IMR-90 (cell line): ENCODE data around the gene FRYL. TPM values are rescaled to one million over a fixed set of nuclear protein-coding genes. Genes with fewer than 3 reads are reported as not detected.

Experiments used
- ATAC-seq: fragments of 200-7000 bp; cut with Tn5 transposase; 2 replicates; pipeline ENCODE4 v1.9.1; 2020; ENCODE audit warnings: low read depth, mild to moderate bottlenecking, moderate library complexity
- BruUV-seq: library from RNA; stranded (reverse); fragments of 400-500 nt; replicated peaks from 2 replicates; lab custom pipeline; 2021; lab: Mats Ljungman, UMichigan
- CTCF ChIA-PET: fragments of 300-600 bp; formaldehyde crosslinking; extraction: SDS; loops from one replicate; lab custom pipeline; 2021; ENCODE audit warnings: antibody characterized with exemption; lab: Yijun Ruan, JAX
- POLR2A ChIA-PET: fragments of 300-600 bp; sonication (Branson Sonifier 250); formaldehyde crosslinking; loops from one replicate; lab custom pipeline; 2022; ENCODE audit warnings: antibody characterized with exemption; ENCODE audit not compliant: unreplicated experiment; lab: Charles Lee
- DNase-seq: peaks from one replicate; pipeline ENCODE4 v3.0.0; 2013
- H2AFZ ChIP-seq: replicated peaks from 2 replicates; pipeline ENCODE3; 2013; ENCODE audit warnings: low read length, mild to moderate bottlenecking; ENCODE audit not compliant: poor library complexity
- H2AK5ac ChIP-seq: 2 replicates; pipeline ENCODE4 v1.6.1; 2013; ENCODE audit warnings: low read depth, low read length, inconsistent platforms
- H2AK9ac ChIP-seq: replicated peaks from 2 replicates; pipeline ENCODE3; 2013; ENCODE audit warnings: mild to moderate bottlenecking, low read depth, low read length, moderate library complexity; ENCODE audit not compliant: poor library complexity
- H2BK120ac ChIP-seq: 2 replicates; pipeline ENCODE4 v1.6.1; 2013; ENCODE audit warnings: low read depth, low read length, inconsistent platforms
- H2BK15ac ChIP-seq: 3 replicates; pipeline ENCODE4 v1.6.1; 2013; ENCODE audit warnings: low read depth, low read length, inconsistent platforms
- H2BK20ac ChIP-seq: 2 replicates; pipeline ENCODE4 v1.6.1; 2013; ENCODE audit warnings: low read depth, mild to moderate bottlenecking, inconsistent platforms, low read length, moderate library complexity
- H2BK5ac ChIP-seq: 2 replicates; pipeline ENCODE4 v1.6.1; 2013; ENCODE audit warnings: mild to moderate bottlenecking, low read depth, low read length, inconsistent platforms; ENCODE audit not compliant: poor library complexity, severe bottlenecking
- H3K14ac ChIP-seq: replicated peaks from 2 replicates; pipeline ENCODE4 v1.6.1; 2013; ENCODE audit warnings: low read depth, low read length, inconsistent platforms
- H3K18ac ChIP-seq: 2 replicates; pipeline ENCODE4 v1.6.1; 2013; ENCODE audit warnings: low read depth, low read length, control low read depth
- H3K23ac ChIP-seq: 2 replicates; pipeline ENCODE4 v1.6.1; 2013; ENCODE audit warnings: low read depth, low read length, inconsistent platforms
- H3K27ac ChIP-seq: 2 replicates; pipeline ENCODE4 v1.5.1; 2013; ENCODE audit warnings: mild to moderate bottlenecking, control low read depth, low read length; ENCODE audit not compliant: insufficient read depth
- H3K27me3 ChIP-seq: 2 replicates; pipeline ENCODE4 v1.6.1; 2013; ENCODE audit warnings: low read length; ENCODE audit not compliant: control insufficient read depth, insufficient read depth
- H3K36me3 ChIP-seq: 2 replicates; pipeline ENCODE4 v1.6.1; 2013; ENCODE audit warnings: low read length, mixed read lengths; ENCODE audit not compliant: control insufficient read depth, insufficient read depth
- H3K4ac ChIP-seq: 2 replicates; pipeline ENCODE4 v1.6.1; 2013; ENCODE audit warnings: low read depth, low read length, inconsistent platforms
- H3K4me1 ChIP-seq: 2 replicates; pipeline ENCODE4 v1.6.1; 2013; ENCODE audit warnings: low read length, mixed read lengths; ENCODE audit not compliant: control insufficient read depth, insufficient read depth
- H3K4me2 ChIP-seq: 2 replicates; pipeline ENCODE4 v1.6.1; 2013; ENCODE audit warnings: low read depth, mild to moderate bottlenecking, control low read depth, low read length, moderate library complexity
- H3K4me3 ChIP-seq: 2 replicates; pipeline ENCODE4 v1.5.1; 2013; ENCODE audit warnings: low read depth, mild to moderate bottlenecking, control low read depth, low read length, moderate library complexity; ENCODE audit not compliant: insufficient read depth
- H3K56ac ChIP-seq: 2 replicates; pipeline ENCODE4 v1.6.1; 2013; ENCODE audit warnings: low read length, inconsistent platforms; ENCODE audit not compliant: insufficient read depth; ENCODE audit errors: extremely low read depth
- H3K79me1 ChIP-seq, 2 experiments: 2 replicates each; pipeline ENCODE4 v1.6.1; 2013; ENCODE audit warnings: low read length in 2 of 2, inconsistent platforms in 1 of 2, low read depth in 1 of 2
- H3K9ac ChIP-seq: 2 replicates; pipeline ENCODE4 v1.6.1; 2013; ENCODE audit warnings: low read depth, low read length, control low read depth
- H3K9me1 ChIP-seq: 2 replicates; pipeline ENCODE4 v1.6.1; 2013; ENCODE audit warnings: low read length, inconsistent platforms; ENCODE audit not compliant: insufficient read depth
- H3K9me3 ChIP-seq: 2 replicates; pipeline ENCODE4 v1.6.1; 2013; ENCODE audit warnings: low read length; ENCODE audit not compliant: control insufficient read depth, insufficient read depth
- H4K20me1 ChIP-seq: 2 replicates; pipeline ENCODE4 v1.6.1; 2013; ENCODE audit warnings: low read length, inconsistent platforms; ENCODE audit not compliant: insufficient read depth
- H4K5ac ChIP-seq: 2 replicates; pipeline ENCODE4 v1.6.1; 2013; ENCODE audit warnings: mild to moderate bottlenecking, low read depth, low read length, control low read depth
- H4K8ac ChIP-seq, 2 experiments: 2 replicates each; pipeline ENCODE4 v1.6.1; 2013; ENCODE audit warnings: low read depth in 2 of 2, low read length in 2 of 2, control low read depth in 1 of 2, inconsistent platforms in 1 of 2
- H4K91ac ChIP-seq: 2 replicates; pipeline ENCODE4 v1.6.1; 2013; ENCODE audit warnings: low read depth, low read length, inconsistent platforms; ENCODE audit not compliant: insufficient read depth
- BHLHE40 ChIP-seq: fragments of 150-350 bp; IDR thresholded peaks from 2 replicates; pipeline ENCODE4 v1.6.1; 2016; ENCODE audit warnings: mild to moderate bottlenecking, low read depth, low read length
- CEBPB ChIP-seq: IDR thresholded peaks from 2 replicates; pipeline ENCODE4 v1.6.1; 2012; ENCODE audit warnings: low read depth, low read length, improper control_type of control experiment
- CHD1 ChIP-seq: IDR thresholded peaks from 2 replicates; pipeline ENCODE4 v1.6.1; 2012; ENCODE audit warnings: low read depth, low read length, improper control_type of control experiment
- FOS ChIP-seq: fragments of 150-350 bp; IDR thresholded peaks from 2 replicates; pipeline ENCODE4 v1.6.1; 2016; ENCODE audit warnings: low read depth, low read length
- MAZ ChIP-seq: IDR thresholded peaks from 2 replicates; pipeline ENCODE4 v1.6.1; 2012; ENCODE audit warnings: low read depth, mild to moderate bottlenecking, low read length, improper control_type of control experiment, moderate library complexity, borderline replicate concordance
- MXI1 ChIP-seq: IDR thresholded peaks from 2 replicates; pipeline ENCODE4 v1.6.1; 2012; ENCODE audit warnings: low read depth, mild to moderate bottlenecking, low read length, moderate library complexity, borderline replicate concordance
- POLR2A ChIP-seq: IDR thresholded peaks from 2 replicates; pipeline ENCODE4 v1.6.1; 2012; ENCODE audit warnings: mild to moderate bottlenecking, low read depth, low read length
- RAD21 ChIP-seq: IDR thresholded peaks from 2 replicates; pipeline ENCODE4 v1.6.1; 2012; ENCODE audit warnings: low read length, improper control_type of control experiment
- RCOR1 ChIP-seq: IDR thresholded peaks from 2 replicates; pipeline ENCODE4 v1.6.1; 2012; ENCODE audit warnings: mild to moderate bottlenecking, low read length, improper control_type of control experiment; ENCODE audit not compliant: insufficient replicate concordance
- RFX5 ChIP-seq: IDR thresholded peaks from 2 replicates; pipeline ENCODE4 v1.8.0; 2012; ENCODE audit warnings: low read depth, mild to moderate bottlenecking, low read length, moderate library complexity
- WGBS, 2 experiments: methylation state at CpG; one replicate each; pipeline versions ENCODE4 v1.1.5 to v1.1.7; 2013; ENCODE audit warnings: missing lambda C conversion rate in 2 of 2; ENCODE audit not compliant: insufficient read length in 1 of 2; ENCODE audit errors: extremely low coverage in 2 of 2; 5-methylcytosine and 5-hydroxymethylcytosine counted together
- dilution Hi-C: fragments of 300-500 bp; cut with HindIII; formaldehyde crosslinking; loops from one replicate; pipeline ENCODE4 v1.14.3; 2018; ENCODE audit warnings: low sequenced_read_pairs; ENCODE audit not compliant: unreplicated experiment
- in situ Hi-C: fragments of 300-500 bp; cut with MboI; formaldehyde crosslinking; loops from 3 replicates; pipeline ENCODE4 v1.14.3; 2019; ENCODE audit warnings: low sequenced_read_pairs, inconsistent platforms, mixed read lengths
- intact Hi-C: fragments of 100-400 bp; cut with micrococcal nuclease; formaldehyde crosslinking; loops from 2 replicates; pipeline ENCODE4 v1.10.0; 2022
- polyA plus RNA-seq, 3 experiments: library from polyadenylated mRNA; depleted of rRNA; stranded (reverse); fragments of >200 nt; gene quantifications; 2 replicates each; pipeline ENCODE4 v1.2.3, GENCODE V29; 2012; ENCODE audit warnings: low replicate concordance in 1 of 3
- total RNA-seq: library from RNA; depleted of rRNA; stranded (reverse); fragments of >200 nt; gene quantifications from 2 replicates; pipeline ENCODE4 v1.2.3, GENCODE V29; 2012
- TF ChIP-seq, protein P1 (sequence below): fragments of 150-350 bp; IDR thresholded peaks from 2 replicates; pipeline ENCODE4 v1.6.1; 2016; ENCODE audit warnings: low read depth, mild to moderate bottlenecking, low read length, moderate library complexity, borderline replicate concordance

The FRYL gene
- total and polyA plus RNA-seq, 2 of the 4 experiments (the other 2 are of a cell fraction), result 9.9 to 77.4 TPM

DNA sequence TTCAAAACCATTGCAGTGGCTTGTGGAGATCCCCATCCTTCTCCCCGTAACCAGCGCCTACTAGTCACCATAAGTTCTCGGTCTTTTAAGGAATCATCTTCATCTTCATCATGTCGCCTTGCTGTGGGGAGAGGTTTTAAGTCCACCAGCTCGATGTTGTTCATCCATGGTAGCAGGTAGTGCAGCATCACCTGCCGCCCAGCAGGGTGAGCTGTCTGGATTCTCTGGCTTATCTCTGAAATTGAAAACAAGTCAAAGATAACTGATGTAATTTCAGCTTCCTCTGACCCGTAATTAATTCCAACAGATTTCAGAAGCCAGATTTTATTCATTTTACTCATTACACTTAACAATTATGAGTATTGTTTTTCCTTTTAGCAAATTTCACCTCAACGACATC is 222.6 kb downstream of the FRYL start:
- Histone ChIP-seq H3K4me1 (no peaks in the 10 kb centered on the region), H3K9me1 (peaks cover 9% of the 10 kb centered on the region; the same call in 1 of the 2 replicates), H2AK9ac (peak overlapping the region; percentile 30), H2AFZ (peak overlapping the region; percentile 62), H3K27me3 (no peaks in the 10 kb centered on the region), H3K4ac (no peak overlapping the region), H2BK5ac (no peak overlapping the region), H3K9ac (no peak overlapping the region), H3K27ac (no peak overlapping the region), H3K4me2 (no peak overlapping the region), H4K8ac (no peak overlapping the region), H3K23ac (no peak overlapping the region), H3K9me3 (no peaks in the 10 kb centered on the region; the same call in 1 of the 2 replicates), H2BK20ac (no peak overlapping the region), H3K79me1 (peaks cover 3 to 6% of the 10 kb centered on the region in 2 experiments; a peak in 1 of 4 replicates), H4K5ac (no peak overlapping the region), H4K20me1 (no peaks in the 10 kb centered on the region), H3K36me3 (peaks cover 23% of the 10 kb centered on the region), H2AK5ac (no peak overlapping the region), H3K4me3 (no peak overlapping the region), H3K18ac (no peak overlapping the region), H4K91ac (no peak overlapping the region), H2BK15ac (no peak overlapping the region), H2BK120ac (no peak overlapping the region), H3K56ac (no peak overlapping the region; the same call in 1 of the 2 replicates), H3K14ac (no peak overlapping the region)
- intact Hi-C loops (no loop called here), dilution Hi-C loops (no loop called here), in situ Hi-C loops (no loop called here)
- no peak for TF ChIP-seq CHD1
- TF ChIP-seq MXI1, result no peak
- no peak for TF ChIP-seq RAD21
- no peak for TF ChIP-seq MAZ
- no peak for TF ChIP-seq POLR2A
- TF ChIP-seq RFX5, result no peak
- no peak for TF ChIP-seq BHLHE40
- TF ChIP-seq FOS, result no peak
- no peak for TF ChIP-seq CEBPB
- TF ChIP-seq, protein P1, sequence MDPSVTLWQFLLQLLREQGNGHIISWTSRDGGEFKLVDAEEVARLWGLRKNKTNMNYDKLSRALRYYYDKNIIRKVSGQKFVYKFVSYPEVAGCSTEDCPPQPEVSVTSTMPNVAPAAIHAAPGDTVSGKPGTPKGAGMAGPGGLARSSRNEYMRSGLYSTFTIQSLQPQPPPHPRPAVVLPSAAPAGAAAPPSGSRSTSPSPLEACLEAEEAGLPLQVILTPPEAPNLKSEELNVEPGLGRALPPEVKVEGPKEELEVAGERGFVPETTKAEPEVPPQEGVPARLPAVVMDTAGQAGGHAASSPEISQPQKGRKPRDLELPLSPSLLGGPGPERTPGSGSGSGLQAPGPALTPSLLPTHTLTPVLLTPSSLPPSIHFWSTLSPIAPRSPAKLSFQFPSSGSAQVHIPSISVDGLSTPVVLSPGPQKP, result no peak
- no peak for TF ChIP-seq RCOR1
- POLR2A ChIA-PET, result no interaction called here
- CTCF ChIA-PET, result interaction anchor here (1.7 kb wide), 1 partner anchor 12 kb away, joined by 8 read pairs; no protein-coding TSS in a partner anchor
- DNase-seq (no peak), ATAC-seq (no peak)
- no TSS peak for BruUV-seq
- 100% methylated on average over 1 of the region's 8 CpGs; no CpG with 5 or more reads in 1 of the 2 experiments for WGBS, 2 experiments
